H1 (cell line): Measurements from ENCODE around the gene ALDH4A1. TPM values are rescaled to one million over a fixed set of nuclear protein-coding genes. Genes with fewer than 3 reads are reported as not detected.

Experiments
- CTCF ChIA-PET: fragments of 300-600 bp; sonication (Branson Sonifier 250); formaldehyde crosslinking; loops from one replicate; lab custom pipeline; 2021; ENCODE audit not compliant: partially characterized antibody; lab: Charles Lee
- POLR2A ChIA-PET: fragments of 300-600 bp; sonication (Branson Sonifier 250); formaldehyde crosslinking; loops from one replicate; lab custom pipeline; 2021; ENCODE audit warnings: inconsistent platforms; ENCODE audit not compliant: partially characterized antibody; lab: Charles Lee
- DNase-seq, 2 experiments: peaks; one replicate each; pipeline versions ENCODE4 v3.0.0 to v3.0.0-alpha.2; 2010 to 2022; ENCODE audit warnings: low spot score in 2 of 2, low read depth in 1 of 2, mixed read lengths in 1 of 2
- FAIRE-seq: peaks from 2 replicates; lab custom pipeline; 2011; peaks lifted over from hg19 to GRCh38; lab: Jason Lieb, UNC
- H2AFZ ChIP-seq: 2 replicates; pipeline ENCODE4 v1.8.1; 2012; ENCODE audit warnings: low read length, inconsistent platforms
- H2AK5ac ChIP-seq: 2 replicates; pipeline ENCODE4 v1.6.1; 2013; ENCODE audit warnings: low read depth, low read length
- H2BK120ac ChIP-seq: replicated peaks from 2 replicates; pipeline ENCODE3; 2013; ENCODE audit warnings: low read depth, low read length, inconsistent platforms
- H2BK12ac ChIP-seq: 2 replicates; pipeline ENCODE4 v1.6.1; 2013; ENCODE audit warnings: low read depth, low read length
- H2BK15ac ChIP-seq: 2 replicates; pipeline ENCODE4 v1.6.1; 2013; ENCODE audit warnings: low read length
- H2BK20ac ChIP-seq: 2 replicates; pipeline ENCODE4 v1.6.1; 2013; ENCODE audit warnings: low read length
- H2BK5ac ChIP-seq: 2 replicates; pipeline ENCODE4 v1.6.1; 2013; ENCODE audit warnings: low read depth, low read length
- H3K14ac ChIP-seq: 2 replicates; pipeline ENCODE4 v1.6.1; 2013; ENCODE audit warnings: inconsistent platforms; ENCODE audit not compliant: insufficient read length
- H3K18ac ChIP-seq: 2 replicates; pipeline ENCODE4 v1.6.1; 2013; ENCODE audit warnings: low read length; ENCODE audit errors: extremely low read depth
- H3K23ac ChIP-seq: 2 replicates; pipeline ENCODE4 v1.6.1; 2013; ENCODE audit warnings: inconsistent platforms; ENCODE audit not compliant: insufficient read length
- H3K23me2 ChIP-seq: 2 replicates; pipeline ENCODE4 v1.6.1; 2013; ENCODE audit warnings: low read depth, low read length
- H3K27ac ChIP-seq: 2 replicates; pipeline ENCODE4 v1.6.1; 2011; ENCODE audit warnings: low read depth, low read length, inconsistent platforms
- H3K27me3 ChIP-seq, 4 experiments: replicated peaks in 1 of 4; 1 replicate in 1 of 4; 2 replicates in 3 of 4; pipeline versions ENCODE4 v1.6.1 to v1.8.1; 2011 to 2013; ENCODE audit warnings: low read length in 3 of 4, mild to moderate bottlenecking in 3 of 4, inconsistent platforms in 2 of 4, mixed read lengths in 2 of 4, moderate library complexity in 1 of 4; ENCODE audit not compliant: control insufficient read depth in 3 of 4, insufficient read depth in 3 of 4; ENCODE audit errors: extremely low read depth in 1 of 4
- H3K36me3 ChIP-seq, 4 experiments: 2 replicates each; pipeline versions ENCODE4 v1.6.1 to v1.8.1; 2011 to 2013; ENCODE audit warnings: mild to moderate bottlenecking in 4 of 4, low read length in 3 of 4, moderate library complexity in 2 of 4, control low read depth in 1 of 4, inconsistent platforms in 1 of 4; ENCODE audit not compliant: insufficient read depth in 4 of 4, control insufficient read depth in 2 of 4
- H3K4ac ChIP-seq: replicated peaks from 2 replicates; pipeline ENCODE3; 2013; ENCODE audit warnings: low read length, low read depth, mixed read lengths, inconsistent platforms; ENCODE audit not compliant: insufficient read length
- H3K4me1 ChIP-seq, 4 experiments: replicated peaks in 1 of 4; 1 replicate in 1 of 4; 2 replicates in 3 of 4; pipeline versions ENCODE4 v1.6.1 to v1.8.1; 2011 to 2013; ENCODE audit warnings: low read length in 3 of 4, inconsistent platforms in 2 of 4, mixed read lengths in 1 of 4; ENCODE audit not compliant: insufficient read depth in 4 of 4, control insufficient read depth in 3 of 4
- H3K4me2 ChIP-seq, 2 experiments: 2 replicates each; pipeline versions ENCODE4 v1.6.1 to v1.8.1; 2011 to 2013; ENCODE audit warnings: low read depth in 2 of 2, low read length in 2 of 2, control low read depth in 1 of 2, inconsistent platforms in 1 of 2, mild to moderate bottlenecking in 1 of 2; ENCODE audit not compliant: insufficient read depth in 1 of 2
- H3K4me3 ChIP-seq, 4 experiments: fragments of 200-600, 300-600 bp in 1 of 4; sonication (generic), shearing (Covaris generic), sonication (Bioruptor Twin) in 1 of 4; 2 replicates each; pipeline versions ENCODE4 v1.5.1 to v1.8.1; 2011 to 2016; ENCODE audit warnings: low read length in 4 of 4, low read depth in 3 of 4, control low read depth in 2 of 4, inconsistent platforms in 2 of 4, mild to moderate bottlenecking in 2 of 4, mixed read lengths in 1 of 4, moderate library complexity in 1 of 4; ENCODE audit not compliant: insufficient read depth in 2 of 4; ENCODE audit errors: extremely low read depth in 1 of 4
- H3K56ac ChIP-seq: replicated peaks from 2 replicates; pipeline ENCODE3; 2013; ENCODE audit warnings: low read depth, mild to moderate bottlenecking, mixed read lengths, low read length, inconsistent platforms; ENCODE audit not compliant: insufficient read length
- H3K79me1 ChIP-seq: 2 replicates; pipeline ENCODE4 v1.6.1; 2013; ENCODE audit warnings: low read depth, low read length, control low read depth
- H3K79me2 ChIP-seq, 2 experiments: 2 replicates each; pipeline versions ENCODE4 v1.6.1 to v1.8.1; 2012 to 2013; ENCODE audit warnings: low read length in 2 of 2, mild to moderate bottlenecking in 2 of 2, inconsistent platforms in 1 of 2; ENCODE audit not compliant: insufficient read depth in 2 of 2, control insufficient read depth in 1 of 2
- H3K9ac ChIP-seq, 4 experiments: replicated peaks in 1 of 4; 1 replicate in 1 of 4; 2 replicates in 3 of 4; pipeline versions ENCODE4 v1.6.1 to v1.8.1; 2011 to 2013; ENCODE audit warnings: low read depth in 3 of 4, low read length in 3 of 4, control low read depth in 2 of 4, mild to moderate bottlenecking in 2 of 4, moderate library complexity in 2 of 4, inconsistent platforms in 1 of 4; ENCODE audit errors: extremely low read depth in 1 of 4
- H3K9me3 ChIP-seq, 2 experiments: 2 replicates each; pipeline versions ENCODE4 v1.6.1 to v1.8.1; 2012 to 2013; ENCODE audit warnings: mild to moderate bottlenecking in 2 of 2, moderate library complexity in 2 of 2, control low read depth in 1 of 2, inconsistent platforms in 1 of 2, low read depth in 1 of 2, low read length in 1 of 2, mixed read lengths in 1 of 2; ENCODE audit not compliant: insufficient read depth in 2 of 2
- H4K20me1 ChIP-seq, 2 experiments: replicated peaks in 1 of 2; 2 replicates each; pipeline versions ENCODE3 to v1.8.1; 2011 to 2013; ENCODE audit warnings: inconsistent platforms in 2 of 2, low read length in 2 of 2, mild to moderate bottlenecking in 1 of 2; ENCODE audit not compliant: insufficient read depth in 2 of 2, control insufficient read depth in 1 of 2
- H4K5ac ChIP-seq: 2 replicates; pipeline ENCODE4 v1.6.1; 2013; ENCODE audit warnings: low read length, low read depth, mixed read lengths, inconsistent platforms; ENCODE audit not compliant: insufficient read length
- H4K8ac ChIP-seq: 2 replicates; pipeline ENCODE4 v1.8.0; 2013; ENCODE audit warnings: mild to moderate bottlenecking, moderate library complexity, low read length, inconsistent platforms; ENCODE audit not compliant: insufficient read depth; ENCODE audit errors: extremely low read depth
- H4K91ac ChIP-seq: replicated peaks from 2 replicates; pipeline ENCODE3; 2013; ENCODE audit warnings: low read length, mixed read lengths, inconsistent platforms; ENCODE audit not compliant: insufficient read length
- CBX5 ChIP-seq: fragments of 300-800, 300-1000 bp; sonication (generic); IDR thresholded peaks from 2 replicates; pipeline ENCODE4 v1.7.1; 2016; ENCODE audit warnings: antibody characterized with exemption, low read length, low read depth
- NANOG ChIP-seq: IDR thresholded peaks from 2 replicates; pipeline ENCODE4 v1.6.1; 2011; ENCODE audit warnings: low read length, low read depth, mild to moderate bottlenecking, inconsistent platforms; ENCODE audit not compliant: insufficient read depth, poor library complexity, severe bottlenecking
- RBBP5 ChIP-seq: IDR thresholded peaks from 2 replicates; pipeline ENCODE4 v1.7.1; 2012; ENCODE audit warnings: low read depth, mild to moderate bottlenecking, inconsistent platforms, low read length, moderate library complexity, borderline replicate concordance
- TEAD4 ChIP-seq: IDR thresholded peaks from 2 replicates; pipeline ENCODE4 v1.6.1; 2012; ENCODE audit warnings: low read depth, low read length, inconsistent platforms, mixed read lengths
- YY1 ChIP-seq: IDR thresholded peaks from 2 replicates; pipeline ENCODE4 v1.6.1; 2011; ENCODE audit warnings: low read depth, mild to moderate bottlenecking, low read length
- WGBS, 2 experiments: shearing (Covaris generic) in 1 of 2; methylation state at CpG; one replicate each; pipeline versions ENCODE4 v1.1.6 to v1.1.7; 2013 to 2015; ENCODE audit warnings: low lambda C conversion rate in 2 of 2, mixed read lengths in 2 of 2, inconsistent platforms in 1 of 2, low coverage in 1 of 2, missing lambda C conversion rate in 1 of 2; ENCODE audit not compliant: insufficient replicate concordance in 2 of 2, insufficient coverage in 1 of 2, insufficient read length in 1 of 2; ENCODE audit errors: extremely low coverage in 1 of 2, missing lambda C conversion rate in 1 of 2; 5-methylcytosine and 5-hydroxymethylcytosine counted together
- polyA plus RNA-seq, 7 experiments: library from polyadenylated mRNA; depleted of rRNA in 3 of 7; stranded (reverse) in 5 of 7; unstranded in 2 of 7; fragments of >200 nt in 5 of 7; fragments of 200-250 nt in 2 of 7; gene quantifications; 1 replicate in 5 of 7; 2 replicates in 1 of 7; 4 replicates in 1 of 7; pipeline versions ENCODE4 v1.2.1 to v1.2.3, GENCODE V29; 2011 to 2013; ENCODE audit warnings: missing spikeins in 2 of 7, mixed read lengths in 2 of 7
- total RNA-seq: library from RNA; stranded (reverse); fragmentation: NEBNext Ultra II Directional; extraction: Animal tissue kit (Norgen Biotek cat#: 25700); gene quantifications from 2 replicates; pipeline ENCODE4 v1.2.1, GENCODE V29; 2021

Gene ALDH4A1
- total and polyA plus RNA-seq, 2 of the 8 experiments (the other 6 are each of a cell fraction or from before 2014, with no cell fraction given), result 30.3 to 35.9 TPM

DNA sequence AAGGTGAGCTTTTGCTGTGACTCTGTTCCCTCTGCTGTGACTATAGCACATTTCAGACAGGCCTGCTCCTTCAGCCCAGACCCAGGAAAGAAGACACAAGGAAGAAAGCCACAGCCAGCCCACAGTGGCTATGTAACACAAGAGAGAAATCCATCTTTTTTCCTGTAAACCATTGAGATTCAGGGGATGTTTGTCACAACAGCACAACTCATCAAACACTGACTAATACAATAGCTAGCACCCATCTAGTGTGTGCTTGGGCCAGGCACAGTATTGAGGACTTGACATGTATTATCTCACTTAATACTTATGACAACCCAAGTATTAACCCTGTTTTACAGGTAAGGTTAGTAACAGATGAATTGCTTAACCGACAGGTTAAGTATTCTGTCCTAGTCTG lies 72.7 kb downstream of the ALDH4A1 start:
- no peaks in the 10 kb centered on the region for H3K36me3 ChIP-seq
- H4K8ac ChIP-seq, result no peak overlapping the region
- DNase-seq (no peak), FAIRE-seq (no peak)
- no peak overlapping the region for H2BK20ac ChIP-seq
- H2BK120ac ChIP-seq, result no peak overlapping the region
- H3K4me2 ChIP-seq, result no peak overlapping the region
- no peak overlapping the region for H2AFZ ChIP-seq
- H3K4me1 ChIP-seq, result no peaks in the 10 kb centered on the region
- H3K9ac ChIP-seq, result no peak overlapping the region
- no peak overlapping the region for H2AK5ac ChIP-seq
- 76% methylated on average over 1 of the region's 1 CpG; no CpG with 5 or more reads in 1 of the 2 experiments for WGBS, 2 experiments
- H3K4me3 ChIP-seq, result no peak overlapping the region
- no peaks in the 10 kb centered on the region for H4K20me1 ChIP-seq
- H3K14ac ChIP-seq, result no peak overlapping the region
- H3K56ac ChIP-seq, result no peak overlapping the region
- peaks cover 0 to 3% (median 0%) of the 10 kb centered on the region in 4 experiments; a peak in 2 of 7 replicates for H3K27me3 ChIP-seq
- H4K91ac ChIP-seq, result no peak overlapping the region
- no peak overlapping the region for H3K27ac ChIP-seq
- no peak overlapping the region for H3K23ac ChIP-seq
- no peak overlapping the region for H2BK5ac ChIP-seq
- no peaks in the 10 kb centered on the region for H3K79me1 ChIP-seq
- no peak overlapping the region for H3K4ac ChIP-seq
- no peak overlapping the region for H2BK12ac ChIP-seq
- H2BK15ac ChIP-seq, result no peak overlapping the region
- H3K23me2 ChIP-seq, result peaks cover 6% of the 10 kb centered on the region; the same call in 1 of the 2 replicates
- no peaks in the 10 kb centered on the region for H3K79me2 ChIP-seq
- CTCF ChIA-PET, result interaction anchor here (1.1 to 2.5 kb wide), 5 partner anchors 15 to 232 kb away, joined by 3 to 9 read pairs (median 4); no protein-coding TSS in a partner anchor
- H3K18ac ChIP-seq, result no peak overlapping the region
- no peak overlapping the region for H4K5ac ChIP-seq
- peaks cover 24 to 30% of the 10 kb centered on the region in 2 experiments for H3K9me3 ChIP-seq
- POLR2A ChIA-PET, result no interaction called here
- TF ChIP-seq RBBP5, result no peak
- no peak for TF ChIP-seq CBX5
- no peak for TF ChIP-seq YY1
- no peak for TF ChIP-seq TEAD4
- no peak for TF ChIP-seq NANOG
